Measurements from ENCODE around the gene PRG3. TPM values are rescaled to one million over a fixed set of nuclear protein-coding genes. Genes with fewer than 3 reads are reported as not detected.
A peak's percentile ranks its signal among the peaks of the same experiment; 100 is the strongest.

PRG3 gene, protein sequence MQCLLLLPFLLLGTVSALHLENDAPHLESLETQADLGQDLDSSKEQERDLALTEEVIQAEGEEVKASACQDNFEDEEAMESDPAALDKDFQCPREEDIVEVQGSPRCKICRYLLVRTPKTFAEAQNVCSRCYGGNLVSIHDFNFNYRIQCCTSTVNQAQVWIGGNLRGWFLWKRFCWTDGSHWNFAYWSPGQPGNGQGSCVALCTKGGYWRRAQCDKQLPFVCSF
- total RNA-seq, result not detected

DNA sequence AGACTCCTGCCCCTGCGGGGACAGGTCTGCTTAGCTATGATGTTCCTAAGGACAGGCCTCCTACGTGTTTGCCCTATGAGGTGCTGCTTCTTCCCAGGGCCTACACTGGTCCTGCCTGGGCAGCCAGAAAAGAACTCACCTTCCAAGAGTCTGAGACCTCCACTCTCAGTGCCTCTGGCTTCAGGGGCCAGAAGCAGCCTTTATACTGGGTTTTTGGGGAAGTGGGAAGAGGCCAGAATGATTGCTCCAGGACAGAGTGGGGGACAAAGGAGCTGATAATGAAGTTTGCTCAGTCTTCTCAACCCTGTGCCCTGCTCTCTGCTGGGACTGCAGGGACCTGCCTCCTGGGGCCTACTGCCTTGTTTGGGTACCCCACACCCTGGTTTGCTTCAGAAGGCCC, at the start of gene PRG3:
Gene PRG3, minus strand, starts transcription at position 176 of the 400 bp plus-strand sequence. CDS start 442 bp downstream, outside the sequence.
- Histone ChIP-seq H3K4me3 (no peak within 1 kb of the TSS), H3K9me3 (no peaks in the 10 kb centered on the region), H3K36me3 (no peaks in the 10 kb centered on the region), H3K27me3 (no peaks in the 10 kb centered on the region), H3K27ac (no peak within 1 kb of the TSS), H3K4me1 (no peaks in the 10 kb centered on the region)
- 83% methylated on average over 2 of the region's 2 CpGs for WGBS
- DNase-seq (ENCODE audit: low spot score in 2 of 2), result no peak
- TF ChIP-seq POLR2AphosphoS5 (IDR thresholded peaks at IDR 0.05), result no peak

DNA sequence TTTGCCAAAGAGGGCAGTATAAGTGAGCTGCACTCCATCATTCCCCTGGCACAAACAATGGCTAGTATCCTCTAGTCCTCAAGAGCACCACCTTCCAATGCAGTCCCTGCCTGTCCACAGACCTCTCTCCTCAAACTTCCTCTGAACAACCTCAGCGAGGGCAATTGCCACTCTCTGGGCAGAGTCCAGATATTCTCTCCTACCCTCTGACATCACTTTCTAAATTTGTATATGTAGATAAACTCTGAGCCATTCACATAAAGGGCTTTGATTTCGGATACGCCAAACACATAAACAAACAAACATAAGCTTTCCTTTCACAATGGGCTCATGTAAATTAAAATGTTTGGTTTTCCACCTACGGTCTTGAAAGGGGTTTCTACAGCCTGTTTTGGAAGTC, 49.0 kb upstream of the PRG3 start:
- Histone ChIP-seq H3K27ac (no peak overlapping the region), H3K4me1 (peaks cover 57% of the 10 kb centered on the region), H3K4me3 (no peak overlapping the region), H3K27me3 (no peaks in the 10 kb centered on the region), H3K36me3 (no peaks in the 10 kb centered on the region), H3K9me3 (no peaks in the 10 kb centered on the region)
- no peak for TF ChIP-seq EP300 (IDR thresholded peaks at IDR 0.05)
- no peak for TF ChIP-seq POLR2AphosphoS5 (IDR thresholded peaks at IDR 0.05)
- TF ChIP-seq, protein P1, sequence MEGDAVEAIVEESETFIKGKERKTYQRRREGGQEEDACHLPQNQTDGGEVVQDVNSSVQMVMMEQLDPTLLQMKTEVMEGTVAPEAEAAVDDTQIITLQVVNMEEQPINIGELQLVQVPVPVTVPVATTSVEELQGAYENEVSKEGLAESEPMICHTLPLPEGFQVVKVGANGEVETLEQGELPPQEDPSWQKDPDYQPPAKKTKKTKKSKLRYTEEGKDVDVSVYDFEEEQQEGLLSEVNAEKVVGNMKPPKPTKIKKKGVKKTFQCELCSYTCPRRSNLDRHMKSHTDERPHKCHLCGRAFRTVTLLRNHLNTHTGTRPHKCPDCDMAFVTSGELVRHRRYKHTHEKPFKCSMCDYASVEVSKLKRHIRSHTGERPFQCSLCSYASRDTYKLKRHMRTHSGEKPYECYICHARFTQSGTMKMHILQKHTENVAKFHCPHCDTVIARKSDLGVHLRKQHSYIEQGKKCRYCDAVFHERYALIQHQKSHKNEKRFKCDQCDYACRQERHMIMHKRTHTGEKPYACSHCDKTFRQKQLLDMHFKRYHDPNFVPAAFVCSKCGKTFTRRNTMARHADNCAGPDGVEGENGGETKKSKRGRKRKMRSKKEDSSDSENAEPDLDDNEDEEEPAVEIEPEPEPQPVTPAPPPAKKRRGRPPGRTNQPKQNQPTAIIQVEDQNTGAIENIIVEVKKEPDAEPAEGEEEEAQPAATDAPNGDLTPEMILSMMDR (IDR thresholded peaks at IDR 0.05), result no peak
- no peak for TF ChIP-seq POLR2A (IDR thresholded peaks at IDR 0.05)
- no peak for DNase-seq (ENCODE audit: low spot score in 2 of 2)
- 79% methylated on average over 4 of the region's 4 CpGs for WGBS

DNA sequence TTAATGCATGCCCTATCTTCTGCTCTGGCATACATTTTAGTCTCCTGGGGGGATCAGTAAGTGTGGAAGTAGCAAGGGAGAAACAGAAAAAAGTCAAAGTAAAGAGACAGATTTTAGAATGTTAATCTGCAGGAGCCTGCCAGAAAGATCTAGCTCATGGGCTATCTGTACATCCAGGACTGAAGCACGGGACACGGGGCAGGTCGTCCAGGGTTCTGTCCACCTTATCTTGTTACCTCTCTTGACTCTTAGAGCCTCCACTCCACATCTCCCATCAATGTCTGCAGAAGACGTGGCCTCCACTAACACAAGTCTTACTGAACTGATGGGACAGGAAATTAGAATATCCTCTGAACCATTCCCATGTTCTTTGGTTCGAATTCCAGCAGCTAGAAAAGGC, 47.7 kb upstream of the PRG3 start:
- H3K9me3 ChIP-seq, result no peaks in the 10 kb centered on the region
- TF ChIP-seq POLR2AphosphoS5 (IDR thresholded peaks at IDR 0.05) (no peak), POLR2A (IDR thresholded peaks at IDR 0.05) (no peak), EP300 (IDR thresholded peaks at IDR 0.05) (no peak)
- TF ChIP-seq, protein P1 (IDR thresholded peaks at IDR 0.05), result no peak
- no peaks in the 10 kb centered on the region for H3K36me3 ChIP-seq
- H3K27me3 ChIP-seq, result no peaks in the 10 kb centered on the region
- peak overlapping the region; percentile 94 for H3K27ac ChIP-seq
- no peak overlapping the region for H3K4me3 ChIP-seq
- H3K4me1 ChIP-seq, result peaks cover 60% of the 10 kb centered on the region
- DNase-seq (ENCODE audit: low spot score in 2 of 2), result no peak
- 89% methylated on average over 5 of the region's 5 CpGs for WGBS

DNA sequence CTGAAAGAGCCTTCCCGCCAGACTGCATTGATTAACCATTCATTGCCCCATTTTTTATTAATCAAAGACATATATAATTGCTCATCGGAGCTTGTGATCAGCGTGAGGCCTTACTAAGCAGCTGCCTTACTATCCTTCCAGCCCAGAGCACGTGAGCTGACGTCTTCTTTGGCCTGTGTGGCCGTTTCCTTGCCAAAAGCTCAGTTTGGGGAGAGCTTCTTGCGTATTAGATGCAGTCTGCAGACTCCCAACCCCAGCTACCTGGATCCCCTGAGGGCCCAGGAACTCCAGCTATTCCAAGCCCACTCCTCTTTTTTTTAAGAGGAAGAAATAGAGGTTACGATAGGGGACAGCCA, 46.8 kb upstream of the PRG3 start:
- Histone ChIP-seq H3K4me3 (peak overlapping the region; percentile 52), H3K9me3 (no peaks in the 10 kb centered on the region), H3K27ac (peak overlapping the region; percentile 94), H3K36me3 (no peaks in the 10 kb centered on the region), H3K27me3 (no peaks in the 10 kb centered on the region), H3K4me1 (peaks cover 65% of the 10 kb centered on the region)
- peak; percentile 89 to 92 for DNase-seq (ENCODE audit: low spot score in 2 of 2)
- WGBS, result 23% methylated on average over 8 of the region's 8 CpGs
- no peak for TF ChIP-seq EP300 (IDR thresholded peaks at IDR 0.05)
- peak in 1 of 2 donors; percentile 20 for TF ChIP-seq POLR2A (IDR thresholded peaks at IDR 0.05)
- TF ChIP-seq, protein P1 (IDR thresholded peaks at IDR 0.05), result no peak

DNA sequence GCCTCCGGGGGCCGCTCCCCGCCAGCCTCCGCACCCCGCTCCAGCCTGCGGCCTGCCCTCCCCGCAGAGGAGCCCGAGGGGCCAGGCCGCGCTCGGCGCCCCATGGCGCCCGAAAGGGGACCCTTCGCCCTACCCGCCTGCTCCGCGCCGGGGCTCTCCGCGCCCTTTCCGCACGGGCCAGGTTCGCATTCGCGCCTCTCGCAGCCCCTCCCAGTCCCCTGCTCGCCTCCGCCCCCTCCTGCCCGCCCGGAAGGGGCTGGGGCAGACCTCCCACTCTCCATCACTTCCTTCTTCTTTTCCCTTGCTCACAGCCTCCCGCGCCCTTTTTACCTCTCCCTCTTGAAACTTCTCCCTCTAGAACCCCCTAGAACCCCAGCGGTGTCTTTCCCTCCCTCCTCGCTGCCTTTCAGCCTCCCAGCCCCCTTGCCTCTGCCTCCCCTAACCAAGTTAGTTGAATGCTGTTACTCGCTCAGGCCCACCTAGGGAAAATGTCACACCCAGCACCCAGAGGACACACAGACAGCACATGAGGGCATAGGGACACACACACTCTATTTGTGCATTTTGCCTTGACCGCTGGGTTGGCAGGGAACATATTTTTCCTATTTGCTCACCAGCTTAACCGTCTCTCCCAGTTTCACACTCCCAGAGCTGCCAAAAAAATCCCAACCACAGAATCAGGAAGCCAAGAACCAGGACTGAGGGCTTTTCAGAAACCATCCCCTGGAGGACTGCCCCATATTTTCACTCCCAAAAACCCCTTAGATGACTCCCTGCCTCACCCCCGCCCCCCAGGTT, 46.2 kb upstream of the PRG3 start, which contains the start of gene SLC43A3:
Gene SLC43A3, minus strand, starts transcription at position 193 of the 798 bp plus-strand sequence. CDS start 949 bp downstream, outside the sequence.
- H3K9me3 ChIP-seq, result no peaks in the 10 kb centered on the region
- no peaks in the 10 kb centered on the region for H3K36me3 ChIP-seq
- H3K4me1 ChIP-seq, result peaks cover 68% of the 10 kb centered on the region
- TF ChIP-seq POLR2A (IDR thresholded peaks at IDR 0.05), result peak in 1 of 2 donors; percentile 40
- TF ChIP-seq, protein P1 (IDR thresholded peaks at IDR 0.05), result no peak
- TF ChIP-seq POLR2AphosphoS5 (IDR thresholded peaks at IDR 0.05), result peak in 1 of 3 donors; percentile 23
- DNase-seq (ENCODE audit: low spot score in 2 of 2), result peak; percentile 85 to 86
- peak within 1 kb of the TSS; percentile 52 for H3K4me3 ChIP-seq
- 1% methylated on average over 35 of the region's 39 CpGs for WGBS
- H3K27me3 ChIP-seq, result no peaks in the 10 kb centered on the region
- H3K27ac ChIP-seq, result peak within 1 kb of the TSS; percentile 94
